HepG2 (cell line): ENCODE measurements around the gene IFI35. TPM values are rescaled to one million over a fixed set of nuclear protein-coding genes. Genes with fewer than 3 reads are reported as not detected.

Experiments used
- ADNP ChIP-seq: sonication (generic); formaldehyde crosslinking; IDR thresholded peaks from 2 replicates; pipeline ENCODE4 v1.4.0; 2020; ENCODE audit warnings: missing genetic modification reagents
- ATF5 ChIP-seq: sonication (generic); formaldehyde crosslinking; IDR thresholded peaks from 2 replicates; pipeline ENCODE4 v1.4.0; 2020; ENCODE audit warnings: mild to moderate bottlenecking, low read depth, missing genetic modification reagents
- BRD4 ChIP-seq: sonication (generic); formaldehyde crosslinking; IDR thresholded peaks from 2 replicates; pipeline ENCODE4 v1.4.0; 2020; ENCODE audit warnings: missing genetic modification reagents
- CHD4 ChIP-seq: fragments of 200-600 bp; sonication (generic); IDR thresholded peaks from 2 replicates; pipeline ENCODE4 v1.7.0; 2017; ENCODE audit warnings: mild to moderate bottlenecking, low read length, borderline replicate concordance
- GATA4 ChIP-seq: sonication (generic); IDR thresholded peaks from 2 replicates; pipeline ENCODE4 v1.6.1; 2016; ENCODE audit warnings: antibody characterized with exemption, low read depth, borderline replicate concordance
- JUND ChIP-seq: sonication (generic); formaldehyde crosslinking; IDR thresholded peaks from 2 replicates; pipeline ENCODE4 v1.8.0; 2022; ENCODE audit warnings: mild to moderate bottlenecking, missing genetic modification reagents
- MNT ChIP-seq: fragments of 450-650 bp; IDR thresholded peaks from 2 replicates; pipeline ENCODE4 v1.6.1; 2016
- MZF1 ChIP-seq: sonication (generic); formaldehyde crosslinking; IDR thresholded peaks from 2 replicates; pipeline ENCODE4 v1.8.1; 2023; ENCODE audit warnings: mild to moderate bottlenecking, missing genetic modification reagents, borderline replicate concordance
- NFYB ChIP-seq: sonication (generic); formaldehyde crosslinking; IDR thresholded peaks from 2 replicates; pipeline ENCODE4 v1.4.0; 2020; ENCODE audit warnings: missing genetic modification reagents
- RBM22 ChIP-seq: fragments of 200-400 bp; formaldehyde crosslinking; optimal IDR thresholded peaks from 2 replicates; pipeline ENCODE3; 2017; ENCODE audit warnings: mild to moderate bottlenecking, low read length, moderate library complexity
- SP1 ChIP-seq, 2 experiments: fragments of 450-650 bp in 1 of 2; sonication (generic) in 1 of 2; formaldehyde crosslinking in 1 of 2; IDR thresholded peaks; 2 replicates each; pipeline versions ENCODE4 v1.4.0 to v1.6.1; 2016 to 2020; ENCODE audit warnings: missing genetic modification reagents in 1 of 2
- ZHX2 ChIP-seq, 2 experiments: sonication (generic) in 1 of 2; formaldehyde crosslinking in 1 of 2; IDR thresholded peaks; 2 replicates each; pipeline versions ENCODE4 v1.6.1 to v1.9.0; 2014 to 2022; ENCODE audit warnings: antibody characterized with exemption in 1 of 2, borderline replicate concordance in 1 of 2, inconsistent platforms in 1 of 2, low read depth in 1 of 2, missing genetic modification reagents in 1 of 2
- ZMYM2 ChIP-seq: sonication (generic); formaldehyde crosslinking; IDR thresholded peaks from 2 replicates; pipeline ENCODE4 v1.8.0; 2022; ENCODE audit warnings: mild to moderate bottlenecking, missing genetic modification reagents
- ZNF574 ChIP-seq: sonication (generic); formaldehyde crosslinking; IDR thresholded peaks from 2 replicates; pipeline ENCODE4 v1.4.0; 2020; ENCODE audit warnings: missing genetic modification reagents
- ZNF775 ChIP-seq: sonication (generic); formaldehyde crosslinking; IDR thresholded peaks from 2 replicates; pipeline ENCODE4 v1.4.0; 2020; ENCODE audit warnings: missing genetic modification reagents, mild to moderate bottlenecking, moderate library complexity, borderline replicate concordance
- ZSCAN12 ChIP-seq: sonication (generic); formaldehyde crosslinking; IDR thresholded peaks from 2 replicates; pipeline ENCODE4 v1.9.0; 2021; ENCODE audit warnings: mild to moderate bottlenecking, missing genetic modification reagents
- ZZZ3 ChIP-seq: sonication (generic); formaldehyde crosslinking; IDR thresholded peaks from 2 replicates; pipeline ENCODE4 v1.4.0; 2020; ENCODE audit warnings: missing genetic modification reagents, mild to moderate bottlenecking, borderline replicate concordance
- polyA plus RNA-seq, 8 experiments: library from polyadenylated mRNA; depleted of rRNA in 3 of 8; stranded (reverse) in 7 of 8; unstranded in 1 of 8; fragments of >200 nt; fragmentation: Illumina TruSeq in 4 of 8; extraction: Trizol in 4 of 8; gene quantifications; 2 replicates each; pipeline versions ENCODE4 v1.2.1 to v1.2.3, GENCODE V29; 2011 to 2016; ENCODE audit warnings: low read depth in 4 of 8, missing spikeins in 1 of 8, mixed read lengths in 1 of 8; ENCODE audit not compliant: insufficient read depth in 1 of 8
- total RNA-seq, 5 experiments: library from RNA; depleted of rRNA; stranded (reverse); fragments of >200 nt; fragmentation: Illumina TruSeq; extraction: Trizol; gene quantifications; 2 replicates each; pipeline ENCODE4 v1.2.3, GENCODE V29; 2016; ENCODE audit warnings: low read depth in 1 of 5

IFI35 gene
- total and polyA plus RNA-seq, 2 of the 13 experiments (the other 11 are each of a cell fraction or from before 2014, with no cell fraction given): 28.9 to 38.1 TPM

GRCh38 chr17:42980274-42980765 lies 26.3 kb upstream of the IFI35 start, which contains the start of gene RUNDC1 (continued):
- TF ChIP-seq MNT (peak; percentile 10; the same call in 1 of the 2 replicates), GATA4 (no peak; the same call in 1 of the 2 replicates), ADNP (CRISPR knock-in tag) (no peak), MZF1 (CRISPR knock-in tag) (no peak), JUND (CRISPR knock-in tag) (no peak), ZNF574 (CRISPR knock-in tag) (peak; percentile 38), ZNF775 (CRISPR knock-in tag) (no peak), NFYB (CRISPR knock-in tag) (no peak), ATF5 (no peak), ZSCAN12 (no peak), CHD4 (no peak; the same call in 1 of the 2 replicates), ZHX2 (IDR thresholded peaks at IDR 0.05; ENCODE audit: low read depth) (peak; percentile 92), ZHX2 (CRISPR knock-in tag; IDR thresholded peaks at IDR 0.05; ENCODE audit: borderline replicate concordance) (no peak), ZMYM2 (CRISPR knock-in tag) (no peak), RBM22 (peak; percentile 99), SP1 (IDR thresholded peaks at IDR 0.05) (no peak), SP1 (CRISPR knock-in tag; IDR thresholded peaks at IDR 0.05) (peak; percentile 75; the same call in 1 of the 2 replicates), ZZZ3 (CRISPR knock-in tag) (peak; percentile 14; the same call in 1 of the 2 replicates), BRD4 (CRISPR knock-in tag) (peak; percentile 71)
